Measurements from ENCODE around the gene LGALS9. TPM values are rescaled to one million over a fixed set of nuclear protein-coding genes. Genes with fewer than 3 reads are reported as not detected.
A peak's percentile ranks its signal among the peaks of the same experiment; 100 is the strongest.
"Not testable (repeated sequence)": the region's sequence is repeated elsewhere in the genome, so short reads cannot be mapped to it uniquely, and the experiment has no call there.

LGALS9 gene
- total RNA-seq, 1 donor from 2014 or later: 9.4 TPM

- H3K27ac Mint-ChIP-seq (ENCODE audit: unreplicated experiment): no peak overlapping the region
- H3K36me3 Mint-ChIP-seq (ENCODE audit: low read depth, unreplicated experiment): peaks cover 4% of the 10 kb centered on the region
- no peaks in the 10 kb centered on the region for H3K36me3 ChIP-seq (ENCODE audit: insufficient read depth, low read length)
- H3K9me3 ChIP-seq (ENCODE audit: insufficient read depth, low read depth, low read length): no peaks in the 10 kb centered on the region
- H4K20me1 ChIP-seq (ENCODE audit: insufficient read depth, low read length): no peaks in the 10 kb centered on the region
- no peak overlapping the region for H3K27ac ChIP-seq (ENCODE audit: low read depth, low read length)
- H3K79me2 ChIP-seq (ENCODE audit: insufficient read depth, low read length): no peaks in the 10 kb centered on the region
- no peaks in the 10 kb centered on the region for H3K9me3 Mint-ChIP-seq (ENCODE audit: unreplicated experiment)
- FAIRE-seq: no peak
- H3K4me1 ChIP-seq (ENCODE audit: insufficient read depth, low read length): no peaks in the 10 kb centered on the region
- H3K4me3 ChIP-seq (ENCODE audit: insufficient read depth, low read depth, low read length): no peak overlapping the region
- no peak overlapping the region for H2AFZ ChIP-seq (ENCODE audit: low read depth, low read length)
- H3K27me3 ChIP-seq (ENCODE audit: insufficient read depth, low read length): no peaks in the 10 kb centered on the region
- peaks cover 25% of the 10 kb centered on the region for H3K27me3 Mint-ChIP-seq (ENCODE audit: low read depth, unreplicated experiment)
- H3K4me1 Mint-ChIP-seq (ENCODE audit: low read depth, unreplicated experiment): peaks cover 3% of the 10 kb centered on the region
- no peak overlapping the region for H3K9ac ChIP-seq (ENCODE audit: low read length)
- TF ChIP-seq EZH2 (IDR thresholded peaks at IDR 0.05; ENCODE audit: insufficient read depth, low read length): no peak
- H3K4me3 Mint-ChIP-seq (ENCODE audit: unreplicated experiment): no peak overlapping the region
- H3K4me2 ChIP-seq (ENCODE audit: low read length): no peak overlapping the region
- no peak for DNase-seq (ENCODE audit: low read depth)
These were observed 23.1 kb downstream of the LGALS9 start for GRCh38 chr17:27654136-27654535.

GRCh38 chr17:27654654-27655524, 23.9 kb downstream of the LGALS9 start:
- Mint-ChIP-seq H3K4me3 (ENCODE audit: unreplicated experiment) (no peak overlapping the region), H3K4me1 (ENCODE audit: low read depth, unreplicated experiment) (peaks cover 3% of the 10 kb centered on the region), H3K27me3 (ENCODE audit: low read depth, unreplicated experiment) (peaks cover 25% of the 10 kb centered on the region), H3K27ac (ENCODE audit: unreplicated experiment) (no peak overlapping the region), H3K36me3 (ENCODE audit: low read depth, unreplicated experiment) (no peaks in the 10 kb centered on the region), H3K9me3 (ENCODE audit: unreplicated experiment) (no peaks in the 10 kb centered on the region)
- Histone ChIP-seq H3K4me3 (ENCODE audit: insufficient read depth, low read depth, low read length) (no peak overlapping the region), H3K9me3 (ENCODE audit: insufficient read depth, low read depth, low read length) (no peaks in the 10 kb centered on the region), H3K27me3 (ENCODE audit: insufficient read depth, low read length) (no peaks in the 10 kb centered on the region), H3K27ac (ENCODE audit: low read depth, low read length) (no peak overlapping the region), H2AFZ (ENCODE audit: low read depth, low read length) (no peak overlapping the region), H3K9ac (ENCODE audit: low read length) (no peak overlapping the region), H3K36me3 (ENCODE audit: insufficient read depth, low read length) (no peaks in the 10 kb centered on the region), H3K4me2 (ENCODE audit: low read length) (no peak overlapping the region), H3K4me1 (ENCODE audit: insufficient read depth, low read length) (no peaks in the 10 kb centered on the region), H4K20me1 (ENCODE audit: insufficient read depth, low read length) (no peaks in the 10 kb centered on the region), H3K79me2 (ENCODE audit: insufficient read depth, low read length) (no peaks in the 10 kb centered on the region)
- DNase-seq (ENCODE audit: low read depth): peak; percentile 13
- TF ChIP-seq EZH2 (IDR thresholded peaks at IDR 0.05; ENCODE audit: insufficient read depth, low read length): no peak
- TF ChIP-seq, protein P1, sequence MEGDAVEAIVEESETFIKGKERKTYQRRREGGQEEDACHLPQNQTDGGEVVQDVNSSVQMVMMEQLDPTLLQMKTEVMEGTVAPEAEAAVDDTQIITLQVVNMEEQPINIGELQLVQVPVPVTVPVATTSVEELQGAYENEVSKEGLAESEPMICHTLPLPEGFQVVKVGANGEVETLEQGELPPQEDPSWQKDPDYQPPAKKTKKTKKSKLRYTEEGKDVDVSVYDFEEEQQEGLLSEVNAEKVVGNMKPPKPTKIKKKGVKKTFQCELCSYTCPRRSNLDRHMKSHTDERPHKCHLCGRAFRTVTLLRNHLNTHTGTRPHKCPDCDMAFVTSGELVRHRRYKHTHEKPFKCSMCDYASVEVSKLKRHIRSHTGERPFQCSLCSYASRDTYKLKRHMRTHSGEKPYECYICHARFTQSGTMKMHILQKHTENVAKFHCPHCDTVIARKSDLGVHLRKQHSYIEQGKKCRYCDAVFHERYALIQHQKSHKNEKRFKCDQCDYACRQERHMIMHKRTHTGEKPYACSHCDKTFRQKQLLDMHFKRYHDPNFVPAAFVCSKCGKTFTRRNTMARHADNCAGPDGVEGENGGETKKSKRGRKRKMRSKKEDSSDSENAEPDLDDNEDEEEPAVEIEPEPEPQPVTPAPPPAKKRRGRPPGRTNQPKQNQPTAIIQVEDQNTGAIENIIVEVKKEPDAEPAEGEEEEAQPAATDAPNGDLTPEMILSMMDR (IDR thresholded peaks at IDR 0.05; ENCODE audit: insufficient read depth, low read depth, low read length): peak; percentile 81
- FAIRE-seq: no peak

GRCh38 chr17:27655525-27656111, 24.6 kb downstream of the LGALS9 start:
- H3K36me3 Mint-ChIP-seq (ENCODE audit: low read depth, unreplicated experiment); DNase-seq (ENCODE audit: low read depth); H3K4me1 Mint-ChIP-seq (ENCODE audit: low read depth, unreplicated experiment); H3K4me3 Mint-ChIP-seq (ENCODE audit: unreplicated experiment); FAIRE-seq; H4K20me1 ChIP-seq (ENCODE audit: insufficient read depth, low read length); H3K36me3 ChIP-seq (ENCODE audit: insufficient read depth, low read length); H3K4me3 ChIP-seq (ENCODE audit: insufficient read depth, low read depth, low read length); H3K4me1 ChIP-seq (ENCODE audit: insufficient read depth, low read length); H3K27ac Mint-ChIP-seq (ENCODE audit: unreplicated experiment); H2AFZ ChIP-seq (ENCODE audit: low read depth, low read length); H3K4me2 ChIP-seq (ENCODE audit: low read length); H3K9me3 ChIP-seq (ENCODE audit: insufficient read depth, low read depth, low read length); H3K79me2 ChIP-seq (ENCODE audit: insufficient read depth, low read length); H3K27me3 ChIP-seq (ENCODE audit: insufficient read depth, low read length); H3K9ac ChIP-seq (ENCODE audit: low read length); H3K9me3 Mint-ChIP-seq (ENCODE audit: unreplicated experiment); H3K27ac ChIP-seq (ENCODE audit: low read depth, low read length): not testable (repeated sequence)
- H3K27me3 Mint-ChIP-seq (ENCODE audit: low read depth, unreplicated experiment): peaks cover 25% of the 10 kb centered on the region

DNA sequence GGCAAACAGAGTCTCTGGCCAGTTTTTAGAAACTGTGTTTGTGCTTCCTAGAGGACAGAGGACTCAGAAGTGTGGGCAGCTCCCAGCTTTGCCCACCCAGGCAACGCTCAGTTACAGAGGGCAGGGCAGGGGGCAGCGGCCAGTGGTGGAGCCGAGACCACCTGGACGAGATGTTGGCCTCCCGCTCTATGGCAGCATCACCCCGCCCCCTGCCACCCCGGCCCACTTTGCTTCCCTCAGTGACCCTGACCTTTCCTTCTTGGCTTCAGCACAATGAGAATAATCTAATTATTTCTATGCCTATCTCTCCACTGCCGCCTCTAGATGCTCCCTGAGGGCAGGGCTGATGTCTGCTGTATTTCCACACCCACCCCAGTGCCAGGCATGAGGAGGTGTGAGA, 25.6 kb downstream of the LGALS9 start:
- H3K36me3 Mint-ChIP-seq (ENCODE audit: low read depth, unreplicated experiment); H3K27me3 ChIP-seq (ENCODE audit: insufficient read depth, low read length); H3K4me3 ChIP-seq (ENCODE audit: insufficient read depth, low read depth, low read length); H3K4me2 ChIP-seq (ENCODE audit: low read length); H3K27ac ChIP-seq (ENCODE audit: low read depth, low read length); H3K4me1 ChIP-seq (ENCODE audit: insufficient read depth, low read length); H3K27ac Mint-ChIP-seq (ENCODE audit: unreplicated experiment); DNase-seq (ENCODE audit: low read depth); H3K4me1 Mint-ChIP-seq (ENCODE audit: low read depth, unreplicated experiment); H3K79me2 ChIP-seq (ENCODE audit: insufficient read depth, low read length); H3K9me3 ChIP-seq (ENCODE audit: insufficient read depth, low read depth, low read length); H3K9me3 Mint-ChIP-seq (ENCODE audit: unreplicated experiment); H3K9ac ChIP-seq (ENCODE audit: low read length); H3K36me3 ChIP-seq (ENCODE audit: insufficient read depth, low read length); H3K4me3 Mint-ChIP-seq (ENCODE audit: unreplicated experiment); H4K20me1 ChIP-seq (ENCODE audit: insufficient read depth, low read length); FAIRE-seq; H2AFZ ChIP-seq (ENCODE audit: low read depth, low read length): not testable (repeated sequence)
- peaks cover 28% of the 10 kb centered on the region for H3K27me3 Mint-ChIP-seq (ENCODE audit: low read depth, unreplicated experiment)
